Mesothelial cell of epicardium (in vitro differentiated cells): ENCODE data around the gene CRADD. TPM values are rescaled to one million over a fixed set of nuclear protein-coding genes. Genes with fewer than 3 reads are reported as not detected.
A peak's percentile ranks its signal among the peaks of the same experiment; 100 is the strongest.

Source experiments
- DNase-seq, 2 experiments: peaks; one replicate each; pipeline ENCODE4 v3.0.0; 2021; ENCODE audit warnings: low spot score in 2 of 2; ENCODE audit not compliant: unreplicated experiment in 2 of 2
- H3K27ac Mint-ChIP-seq: 2 replicates; pipeline ENCODE4 v1.8.0; 2021; ENCODE audit warnings: mixed read lengths
- H3K27me3 Mint-ChIP-seq: 2 replicates; pipeline ENCODE4 v1.8.0; 2021; ENCODE audit warnings: low read depth, mixed read lengths
- H3K36me3 Mint-ChIP-seq: 2 replicates; pipeline ENCODE4 v1.8.0; 2021; ENCODE audit warnings: mixed read lengths
- H3K4me1 Mint-ChIP-seq: 2 replicates; pipeline ENCODE4 v1.8.0; 2021; ENCODE audit warnings: mixed read lengths
- H3K4me3 Mint-ChIP-seq: 2 replicates; pipeline ENCODE4 v1.8.0; 2021; ENCODE audit warnings: mild to moderate bottlenecking, moderate library complexity, mixed read lengths
- H3K9me3 Mint-ChIP-seq: 2 replicates; pipeline ENCODE4 v1.8.0; 2021; ENCODE audit warnings: mixed read lengths
- total RNA-seq: library from RNA; stranded (reverse); gene quantifications from 3 replicates; pipeline ENCODE4 v1.2.1, GENCODE V29; 2021
- TF ChIP-seq, protein P1 (sequence below): fragments of 200-600 bp; sonication (generic); IDR thresholded peaks from one replicate; pipeline ENCODE4 v1.5.0; 2021; ENCODE audit warnings: antibody characterized with exemption; ENCODE audit not compliant: unreplicated experiment

Gene CRADD
- total RNA-seq, 1 donor from 2014 or later = 6.6 TPM

- no peak for DNase-seq
- no peaks in the 10 kb centered on the region for H3K9me3 Mint-ChIP-seq
- no peak overlapping the region for H3K27ac Mint-ChIP-seq
- peaks cover 26% of the 10 kb centered on the region for H3K4me1 Mint-ChIP-seq
- no peaks in the 10 kb centered on the region for H3K27me3 Mint-ChIP-seq
- no peaks in the 10 kb centered on the region for H3K36me3 Mint-ChIP-seq
- TF ChIP-seq, protein P1, sequence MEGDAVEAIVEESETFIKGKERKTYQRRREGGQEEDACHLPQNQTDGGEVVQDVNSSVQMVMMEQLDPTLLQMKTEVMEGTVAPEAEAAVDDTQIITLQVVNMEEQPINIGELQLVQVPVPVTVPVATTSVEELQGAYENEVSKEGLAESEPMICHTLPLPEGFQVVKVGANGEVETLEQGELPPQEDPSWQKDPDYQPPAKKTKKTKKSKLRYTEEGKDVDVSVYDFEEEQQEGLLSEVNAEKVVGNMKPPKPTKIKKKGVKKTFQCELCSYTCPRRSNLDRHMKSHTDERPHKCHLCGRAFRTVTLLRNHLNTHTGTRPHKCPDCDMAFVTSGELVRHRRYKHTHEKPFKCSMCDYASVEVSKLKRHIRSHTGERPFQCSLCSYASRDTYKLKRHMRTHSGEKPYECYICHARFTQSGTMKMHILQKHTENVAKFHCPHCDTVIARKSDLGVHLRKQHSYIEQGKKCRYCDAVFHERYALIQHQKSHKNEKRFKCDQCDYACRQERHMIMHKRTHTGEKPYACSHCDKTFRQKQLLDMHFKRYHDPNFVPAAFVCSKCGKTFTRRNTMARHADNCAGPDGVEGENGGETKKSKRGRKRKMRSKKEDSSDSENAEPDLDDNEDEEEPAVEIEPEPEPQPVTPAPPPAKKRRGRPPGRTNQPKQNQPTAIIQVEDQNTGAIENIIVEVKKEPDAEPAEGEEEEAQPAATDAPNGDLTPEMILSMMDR = no peak
- no peak overlapping the region for H3K4me3 Mint-ChIP-seq
These were observed 6.2 kb downstream of the CRADD start for GRCh38 chr12:93683410-93683809.

- Mint-ChIP-seq H3K27ac (no peak overlapping the region), H3K4me1 (peaks cover 30% of the 10 kb centered on the region), H3K4me3 (no peak overlapping the region), H3K27me3 (no peaks in the 10 kb centered on the region), H3K9me3 (no peaks in the 10 kb centered on the region), H3K36me3 (no peaks in the 10 kb centered on the region)
- TF ChIP-seq, protein P1 = no peak
- no peak for DNase-seq
These were observed 7.5 kb downstream of the CRADD start for GRCh38 chr12:93684716-93685115.

- Mint-ChIP-seq H3K4me3 (no peak overlapping the region), H3K27ac (no peak overlapping the region), H3K27me3 (no peaks in the 10 kb centered on the region), H3K36me3 (no peaks in the 10 kb centered on the region), H3K4me1 (peaks cover 35% of the 10 kb centered on the region), H3K9me3 (no peaks in the 10 kb centered on the region)
- TF ChIP-seq, protein P1 = no peak
- DNase-seq = no peak
These were observed 9.6 kb downstream of the CRADD start for GRCh38 chr12:93686572-93687356.

DNA sequence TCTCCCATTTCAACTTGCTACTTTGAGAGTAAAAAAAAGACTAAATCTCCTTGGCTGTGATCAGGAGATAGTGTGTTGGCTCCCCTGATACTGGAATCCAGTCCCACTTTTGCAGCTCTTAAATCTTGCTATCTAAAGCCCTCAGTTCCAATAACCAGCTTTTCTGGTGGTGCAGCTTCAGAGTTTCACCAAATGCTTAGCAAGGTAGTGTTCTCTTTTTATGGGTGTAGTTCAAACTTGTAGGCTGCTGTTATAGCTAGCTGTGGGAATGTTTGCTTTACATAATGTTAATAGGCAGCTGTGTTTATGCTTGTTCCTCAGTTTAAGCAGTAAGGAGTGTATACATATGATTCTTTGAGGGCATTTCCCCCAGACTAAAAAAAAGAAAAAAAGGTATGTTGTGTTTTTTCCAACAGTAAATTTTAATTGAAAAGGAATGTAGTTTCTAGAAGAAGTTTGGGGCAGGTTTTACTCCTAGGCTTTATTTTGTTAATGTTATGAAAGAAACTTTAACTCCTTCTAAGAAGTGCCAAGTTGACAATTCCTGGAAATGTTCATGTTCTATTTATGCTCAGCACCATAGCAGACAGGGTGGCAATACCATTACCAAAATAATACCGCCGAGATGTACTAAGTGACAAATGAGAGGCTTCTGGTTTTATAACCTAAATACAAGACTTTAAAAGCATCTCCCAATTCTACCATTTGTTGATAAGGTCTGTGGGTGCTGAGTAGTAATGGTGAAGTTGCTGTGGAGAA, 12.1 kb downstream of the CRADD start:
- H3K4me1 Mint-ChIP-seq = peaks cover 33% of the 10 kb centered on the region
- TF ChIP-seq, protein P1 = no peak
- no peak overlapping the region for H3K4me3 Mint-ChIP-seq
- no peaks in the 10 kb centered on the region for H3K27me3 Mint-ChIP-seq
- H3K9me3 Mint-ChIP-seq = peaks cover 21% of the 10 kb centered on the region
- peak overlapping the region; percentile 94 for H3K27ac Mint-ChIP-seq
- no peak for DNase-seq
- peaks cover 9% of the 10 kb centered on the region for H3K36me3 Mint-ChIP-seq

DNA sequence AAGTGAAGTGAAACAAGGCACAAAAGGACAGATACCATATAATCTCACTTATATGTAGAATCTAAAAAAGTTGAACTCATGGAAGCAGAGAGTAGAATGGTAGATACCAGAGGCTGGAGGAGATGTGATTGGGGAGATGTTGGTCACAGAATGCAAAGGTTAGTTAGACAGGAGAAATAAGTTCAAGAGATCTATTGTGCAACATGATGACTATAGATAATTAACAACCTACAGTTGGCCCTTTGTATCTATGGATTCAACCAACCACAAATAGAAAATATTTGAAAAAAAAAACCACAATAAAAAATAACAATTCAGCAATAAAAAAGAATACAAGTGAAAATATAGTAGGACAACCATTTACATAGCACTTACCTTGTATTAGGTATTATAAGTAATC, 19.3 kb downstream of the CRADD start:
- no peak overlapping the region for H3K27ac Mint-ChIP-seq
- peaks cover 9% of the 10 kb centered on the region for H3K36me3 Mint-ChIP-seq
- H3K4me1 Mint-ChIP-seq = peaks cover 26% of the 10 kb centered on the region
- TF ChIP-seq, protein P1 = no peak
- H3K27me3 Mint-ChIP-seq = no peaks in the 10 kb centered on the region
- peaks cover 33% of the 10 kb centered on the region for H3K9me3 Mint-ChIP-seq
- no peak for DNase-seq
- H3K4me3 Mint-ChIP-seq = no peak overlapping the region
